HL-60 (cell line): Measurements from ENCODE around the gene CDKN2AIPNL.

Experiments
- CTCF ChIP-seq: IDR thresholded peaks from one replicate; pipeline ENCODE4 v1.5.1; 2011; ENCODE audit warnings: low read length, control low read depth, inconsistent platforms; ENCODE audit not compliant: insufficient read depth
- GABPA ChIP-seq: IDR thresholded peaks from 2 replicates; pipeline ENCODE4 v1.6.1; 2012; ENCODE audit warnings: low read depth
- POLR2AphosphoS5 ChIP-seq: IDR thresholded peaks from 2 replicates; pipeline ENCODE4 v1.6.1; 2012; ENCODE audit warnings: low read depth

GRCh38 chr5:134365604-134366003 is 46.1 kb downstream of the CDKN2AIPNL start:
- TF ChIP-seq CTCF (no peak), POLR2AphosphoS5 (no peak), GABPA (no peak)
